Upper lobe of left lung (tissue), 6 donors: ENCODE data around the gene NELFCD. TPM values are rescaled to one million over a fixed set of nuclear protein-coding genes. Genes with fewer than 3 reads are reported as not detected.

ENCODE experiments used
- ATAC-seq, 2 donors: fragments of 200-7000 bp; cut with Tn5 transposase; one replicate each; pipeline ENCODE4 v1.9.1; 2022; ENCODE audit warnings: mild to moderate bottlenecking in 2 of 2, moderate library complexity in 2 of 2; ENCODE audit not compliant: low FRiP score in 2 of 2
- DNase-seq, 2 donors: peaks; one replicate each; pipeline ENCODE4 v3.0.0-alpha.2; 2019 to 2020
- H3K27ac ChIP-seq, 4 donors: fragments of 200-600 bp; sonication (generic); one replicate each; pipeline ENCODE4 v1.5.1; 2016 to 2019
- H3K27me3 ChIP-seq, 4 donors: fragments of 200-600 bp; sonication (generic); one replicate each; pipeline ENCODE4 v1.5.1; 2017 to 2019
- H3K36me3 ChIP-seq, 4 donors: fragments of 200-600 bp; sonication (generic); one replicate each; pipeline ENCODE4 v1.5.1; 2016 to 2019
- H3K4me1 ChIP-seq, 4 donors: fragments of 200-600 bp; sonication (generic); one replicate each; pipeline ENCODE4 v1.5.1; 2018 to 2019
- H3K4me3 ChIP-seq, 4 donors: fragments of 200-600 bp; sonication (generic); one replicate each; pipeline ENCODE4 v1.5.1; 2017 to 2019; ENCODE audit warnings: mild to moderate bottlenecking in 2 of 4, moderate library complexity in 1 of 4
- H3K9me3 ChIP-seq, 4 donors: fragments of 200-600 bp; sonication (generic); one replicate each; pipeline ENCODE4 v1.5.1; 2018 to 2019
- EP300 ChIP-seq, 4 donors: sonication (generic); formaldehyde crosslinking; IDR thresholded peaks; one replicate each; pipeline ENCODE4 v1.5.1; 2017; ENCODE audit warnings: antibody characterized with exemption in 4 of 4, control low read depth in 2 of 4
- POLR2A ChIP-seq, 4 donors: fragments of 450-650 bp; IDR thresholded peaks; one replicate each; pipeline ENCODE4 v1.5.1; 2016 to 2017; ENCODE audit warnings: antibody characterized with exemption in 4 of 4, mild to moderate bottlenecking in 2 of 4
- POLR2AphosphoS5 ChIP-seq, 2 donors: sonication (generic); formaldehyde crosslinking; IDR thresholded peaks; one replicate each; pipeline ENCODE4 v1.5.1; 2017; ENCODE audit warnings: antibody characterized with exemption in 2 of 2
- WGBS, 2 donors: methylation state at CpG; one replicate each; pipeline ENCODE4 v1.1.5; 2017 to 2018; 5-methylcytosine and 5-hydroxymethylcytosine counted together
- total RNA-seq, 6 donors: library from RNA; depleted of rRNA in 4 of 6; stranded (reverse); fragments of >200 nt in 4 of 6; gene quantifications; one replicate each; pipeline versions ENCODE4 v1.1.0 to v1.2.1, GENCODE V29; 2016 to 2021
- TF ChIP-seq, protein P1 (sequence below), 6 experiments: fragments of 450-650 bp in 4 of 6; fragments of 200-600 bp in 2 of 6; sonication (generic) in 2 of 6; IDR thresholded peaks; one replicate each; pipeline ENCODE4 v1.5.1; 2016 to 2019; ENCODE audit warnings: antibody characterized with exemption in 6 of 6
- donor health status: DM: no; HTN: no; CAD: no; lungs with moderate emphysema.
- donor health status: DM: no; HTN: yes; CAD: no; lungs with severe emphysema.

Gene NELFCD
- total RNA-seq, 6 donors from 2014 or later: 42.3 to 99.5 (median 48.7) TPM

DNA sequence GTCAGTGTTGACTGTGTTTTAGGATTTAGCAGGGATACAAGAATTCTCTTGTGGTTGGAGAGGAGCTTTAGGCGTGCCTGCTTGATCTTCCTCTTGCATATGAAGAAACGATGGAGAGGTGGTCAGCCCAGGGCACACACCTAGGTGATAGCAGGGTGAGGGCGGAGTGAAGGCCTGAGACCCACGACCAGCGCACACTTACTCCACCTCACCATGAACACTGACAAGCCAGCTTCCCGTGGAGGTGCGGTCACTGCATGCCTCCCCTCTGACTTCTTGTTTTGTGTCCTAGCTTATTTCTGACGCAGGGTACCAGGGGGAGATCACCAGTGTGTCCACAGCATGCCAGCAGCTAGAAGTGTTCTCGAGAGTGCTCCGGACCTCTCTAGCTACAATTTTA lies 8.1 kb downstream of the NELFCD start:
- Histone ChIP-seq H3K27ac (no peak overlapping the region), H3K4me3 (no peak overlapping the region), H3K27me3 (no peaks in the 10 kb centered on the region), H3K36me3 (peaks cover 36 to 86% (median 70%) of the 10 kb centered on the region in 4 donors), H3K4me1 (peaks cover 0 to 10% (median 4%) of the 10 kb centered on the region in 4 donors), H3K9me3 (no peaks in the 10 kb centered on the region)
- WGBS, 2 donors: 88 to 89% methylated on average over 10 of the region's 10 CpGs
- ATAC-seq (no peak), DNase-seq (peak in 1 of 2 donors; percentile 10)
- no peak for TF ChIP-seq EP300 (IDR thresholded peaks at IDR 0.05)
- no peak for TF ChIP-seq POLR2A (IDR thresholded peaks at IDR 0.05)
- TF ChIP-seq POLR2AphosphoS5 (IDR thresholded peaks at IDR 0.05): no peak
- TF ChIP-seq, protein P1, sequence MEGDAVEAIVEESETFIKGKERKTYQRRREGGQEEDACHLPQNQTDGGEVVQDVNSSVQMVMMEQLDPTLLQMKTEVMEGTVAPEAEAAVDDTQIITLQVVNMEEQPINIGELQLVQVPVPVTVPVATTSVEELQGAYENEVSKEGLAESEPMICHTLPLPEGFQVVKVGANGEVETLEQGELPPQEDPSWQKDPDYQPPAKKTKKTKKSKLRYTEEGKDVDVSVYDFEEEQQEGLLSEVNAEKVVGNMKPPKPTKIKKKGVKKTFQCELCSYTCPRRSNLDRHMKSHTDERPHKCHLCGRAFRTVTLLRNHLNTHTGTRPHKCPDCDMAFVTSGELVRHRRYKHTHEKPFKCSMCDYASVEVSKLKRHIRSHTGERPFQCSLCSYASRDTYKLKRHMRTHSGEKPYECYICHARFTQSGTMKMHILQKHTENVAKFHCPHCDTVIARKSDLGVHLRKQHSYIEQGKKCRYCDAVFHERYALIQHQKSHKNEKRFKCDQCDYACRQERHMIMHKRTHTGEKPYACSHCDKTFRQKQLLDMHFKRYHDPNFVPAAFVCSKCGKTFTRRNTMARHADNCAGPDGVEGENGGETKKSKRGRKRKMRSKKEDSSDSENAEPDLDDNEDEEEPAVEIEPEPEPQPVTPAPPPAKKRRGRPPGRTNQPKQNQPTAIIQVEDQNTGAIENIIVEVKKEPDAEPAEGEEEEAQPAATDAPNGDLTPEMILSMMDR (IDR thresholded peaks at IDR 0.05): no peak

DNA sequence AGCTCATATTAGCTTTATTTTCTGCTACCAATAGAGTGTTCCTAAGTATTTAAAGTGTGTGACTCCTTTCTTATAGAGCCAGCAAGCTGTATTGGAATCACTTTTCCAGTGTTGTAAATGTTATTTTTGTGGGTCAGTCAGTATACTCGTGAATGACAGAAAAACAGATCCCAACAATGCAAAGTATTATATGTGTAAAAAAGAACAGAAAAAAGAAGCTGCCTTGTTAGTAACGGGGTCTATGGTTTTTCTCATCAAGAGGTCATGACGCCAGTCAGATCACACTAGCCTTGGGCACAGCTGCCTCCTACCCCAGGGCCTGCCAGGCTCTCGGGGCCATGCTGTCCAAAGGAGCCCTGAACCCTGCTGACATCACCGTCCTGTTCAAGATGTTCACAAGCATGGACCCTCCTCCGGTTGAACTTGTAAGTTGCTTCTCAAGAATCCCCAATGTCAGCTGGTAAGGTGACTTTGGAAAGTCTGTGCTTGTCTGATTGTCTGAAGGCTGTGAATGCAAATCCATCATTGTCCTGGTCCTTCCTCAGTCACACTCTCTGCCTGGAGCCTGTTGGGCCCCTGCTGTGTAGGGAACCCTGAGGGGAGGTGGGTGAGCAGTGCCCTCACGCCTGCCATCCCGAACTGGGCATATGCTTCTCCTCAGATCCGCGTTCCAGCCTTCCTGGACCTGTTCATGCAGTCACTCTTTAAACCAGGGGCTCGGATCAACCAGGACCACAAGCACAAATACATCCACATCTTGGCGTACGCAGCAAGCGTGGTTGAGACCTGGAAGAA lies 9.8 kb downstream of the NELFCD start:
- no peak overlapping the region for H3K4me3 ChIP-seq
- peaks cover 37 to 100% (median 82%) of the 10 kb centered on the region in 4 donors for H3K36me3 ChIP-seq
- TF ChIP-seq POLR2A (IDR thresholded peaks at IDR 0.05): no peak
- TF ChIP-seq EP300 (IDR thresholded peaks at IDR 0.05): no peak
- TF ChIP-seq POLR2AphosphoS5 (IDR thresholded peaks at IDR 0.05): no peak
- TF ChIP-seq, protein P1 (IDR thresholded peaks at IDR 0.05): no peak
- H3K4me1 ChIP-seq: no peaks in the 10 kb centered on the region
- ATAC-seq: no peak
- DNase-seq: peak in 1 of 2 donors; percentile 17
- H3K27ac ChIP-seq: peak overlapping the region in 1 of 4 donors; percentile 13
- WGBS, 2 donors: 94 to 95% methylated on average over 14 of the region's 14 CpGs
- no peaks in the 10 kb centered on the region for H3K9me3 ChIP-seq
- H3K27me3 ChIP-seq: no peaks in the 10 kb centered on the region

DNA sequence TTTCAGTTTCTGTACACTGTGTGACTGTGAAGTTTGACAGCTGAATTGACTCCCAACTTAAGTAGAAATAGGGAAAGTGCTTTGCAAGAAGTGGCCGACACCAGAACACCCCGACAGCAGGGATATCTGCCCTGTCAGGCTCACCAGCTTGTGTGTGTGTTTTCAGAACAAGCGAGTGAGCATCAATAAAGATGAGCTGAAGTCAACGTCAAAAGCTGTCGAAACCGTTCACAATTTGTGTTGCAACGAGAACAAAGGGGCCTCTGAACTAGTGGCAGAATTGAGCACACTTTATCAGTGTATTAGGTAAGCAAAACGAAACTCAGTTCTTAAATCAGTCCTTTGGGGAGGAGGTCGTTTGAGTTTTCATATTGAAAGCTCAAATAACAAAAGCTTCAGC lies 10.7 kb downstream of the NELFCD start:
- H3K9me3 ChIP-seq: no peaks in the 10 kb centered on the region
- 81% methylated on average over 9 of the region's 9 CpGs for WGBS, 2 donors

DNA sequence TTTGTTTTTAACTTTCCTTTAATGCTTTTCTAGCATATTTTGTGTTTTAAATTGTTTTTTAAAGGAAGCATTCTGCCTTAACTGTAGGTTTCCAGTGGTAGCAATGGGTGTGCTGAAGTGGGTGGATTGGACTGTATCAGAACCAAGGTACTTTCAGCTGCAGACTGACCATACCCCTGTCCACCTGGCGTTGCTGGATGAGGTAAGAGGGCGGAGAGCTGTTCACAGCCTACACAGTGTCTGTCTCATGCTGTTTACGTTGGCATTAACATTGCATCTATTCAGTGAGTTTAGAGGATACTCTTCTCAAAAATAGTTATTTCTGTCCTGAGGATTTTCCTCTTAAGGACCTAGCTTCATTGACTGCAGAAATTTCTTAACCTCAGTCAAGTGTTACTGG lies 11.9 kb downstream of the NELFCD start:
- DNase-seq (no peak), ATAC-seq (no peak)
- WGBS, 2 donors: 89 to 97% methylated on average over 3 of the region's 3 CpGs
- no peak for TF ChIP-seq POLR2AphosphoS5 (IDR thresholded peaks at IDR 0.05)
- TF ChIP-seq EP300 (IDR thresholded peaks at IDR 0.05): no peak
- TF ChIP-seq POLR2A (IDR thresholded peaks at IDR 0.05): no peak
- TF ChIP-seq, protein P1 (IDR thresholded peaks at IDR 0.05): no peak
- Histone ChIP-seq H3K36me3 (peaks cover 53 to 100% (median 88%) of the 10 kb centered on the region in 4 donors), H3K27ac (no peak overlapping the region), H3K9me3 (no peaks in the 10 kb centered on the region), H3K27me3 (no peaks in the 10 kb centered on the region), H3K4me3 (no peak overlapping the region), H3K4me1 (no peaks in the 10 kb centered on the region)

More for the DNA sequence above, 10.7 kb downstream of the NELFCD start:
- H3K36me3 ChIP-seq: peaks cover 44 to 100% (median 85%) of the 10 kb centered on the region in 4 donors
- no peaks in the 10 kb centered on the region for H3K4me1 ChIP-seq
- H3K27me3 ChIP-seq: no peaks in the 10 kb centered on the region
- DNase-seq (no peak), ATAC-seq (no peak)
- H3K27ac ChIP-seq: no peak overlapping the region
- H3K4me3 ChIP-seq: no peak overlapping the region
- TF ChIP-seq POLR2AphosphoS5 (IDR thresholded peaks at IDR 0.05): no peak
- TF ChIP-seq EP300 (IDR thresholded peaks at IDR 0.05): no peak
- TF ChIP-seq, protein P1 (IDR thresholded peaks at IDR 0.05): no peak
- no peak for TF ChIP-seq POLR2A (IDR thresholded peaks at IDR 0.05)
